Measurements from ENCODE around the gene CDH15. TPM values are rescaled to one million over a fixed set of nuclear protein-coding genes. Genes with fewer than 3 reads are reported as not detected.
A peak's percentile ranks its signal among the peaks of the same experiment; 100 is the strongest.

Gene CDH15
- total RNA-seq, 1 donor from 2014 or later: not detected

- no peaks in the 10 kb centered on the region for H3K9me3 ChIP-seq (ENCODE audit: low read depth)
- no peak overlapping the region for H3K9ac ChIP-seq
- peaks cover 24% of the 10 kb centered on the region for H4K20me1 ChIP-seq (ENCODE audit: low read depth)
- H3K4me3 ChIP-seq: no peak overlapping the region
- Mint-ChIP-seq H3K36me3 (no peaks in the 10 kb centered on the region), H3K4me1 (peaks cover 17% of the 10 kb centered on the region), H3K4me3 (no peak overlapping the region), H3K27me3 (ENCODE audit: insufficient read depth, low read depth) (peaks cover 14% of the 10 kb centered on the region), H3K27ac (no peak overlapping the region), H3K9me3 (no peaks in the 10 kb centered on the region)
- no peaks in the 10 kb centered on the region for H3F3A ChIP-seq (ENCODE audit: low read depth)
- no peak for TF ChIP-seq EZH2 (IDR thresholded peaks at IDR 0.05)
- no peak for TF ChIP-seq CTCF (IDR thresholded peaks at IDR 0.05)
- no peak for TF ChIP-seq EZH2phosphoT487 (IDR thresholded peaks at IDR 0.05)
- H3K4me2 ChIP-seq: no peak overlapping the region
- H3K27ac ChIP-seq: no peak overlapping the region
- peaks cover 23% of the 10 kb centered on the region for H3K4me1 ChIP-seq
- no peak overlapping the region for H2AFZ ChIP-seq (replicated peaks)
- H3K36me3 ChIP-seq: no peaks in the 10 kb centered on the region
- H3K79me2 ChIP-seq (ENCODE audit: low read depth): no peaks in the 10 kb centered on the region
- H3K27me3 ChIP-seq: peaks cover 49% of the 10 kb centered on the region
- no peak for DNase-seq (ENCODE audit: low spot score)
Observed at GRCh38 chr16:89169778-89170177, 1.8 kb upstream of the CDH15 start.

GRCh38 chr16:89170346-89171215 is 967 bp upstream of the CDH15 start:
- Histone ChIP-seq H3K4me3 (peak overlapping the region; percentile 28), H3K27ac (no peak overlapping the region), H3K9me3 (ENCODE audit: low read depth) (no peaks in the 10 kb centered on the region), H3K4me1 (peaks cover 23% of the 10 kb centered on the region), H3K36me3 (no peaks in the 10 kb centered on the region), H3K9ac (no peak overlapping the region), H4K20me1 (ENCODE audit: low read depth) (peaks cover 24% of the 10 kb centered on the region), H3F3A (ENCODE audit: low read depth) (no peaks in the 10 kb centered on the region), H3K27me3 (peaks cover 49% of the 10 kb centered on the region), H3K4me2 (peak overlapping the region; percentile 63), H2AFZ (replicated peaks) (no peak overlapping the region), H3K79me2 (ENCODE audit: low read depth) (no peaks in the 10 kb centered on the region)
- DNase-seq (ENCODE audit: low spot score): no peak
- H3K27me3 Mint-ChIP-seq (ENCODE audit: insufficient read depth, low read depth): peaks cover 11% of the 10 kb centered on the region
- TF ChIP-seq EZH2phosphoT487 (IDR thresholded peaks at IDR 0.05): no peak
- peak; percentile 30 for TF ChIP-seq EZH2 (IDR thresholded peaks at IDR 0.05)
- H3K27ac Mint-ChIP-seq: no peak overlapping the region
- no peaks in the 10 kb centered on the region for H3K36me3 Mint-ChIP-seq
- H3K4me1 Mint-ChIP-seq: peaks cover 13% of the 10 kb centered on the region
- H3K9me3 Mint-ChIP-seq: no peaks in the 10 kb centered on the region
- peak overlapping the region; percentile 74 for H3K4me3 Mint-ChIP-seq

GRCh38 chr16:89172171-89172527 is 601 bp downstream of the CDH15 start:
- H2AFZ ChIP-seq (replicated peaks): no peak overlapping the region
- H3K27me3 ChIP-seq: peaks cover 49% of the 10 kb centered on the region
- no peak for TF ChIP-seq EZH2phosphoT487 (IDR thresholded peaks at IDR 0.05)
- no peak for TF ChIP-seq CTCF (IDR thresholded peaks at IDR 0.05)
- peak overlapping the region; percentile 71 for H3K4me2 ChIP-seq
- H3K36me3 ChIP-seq: no peaks in the 10 kb centered on the region
- no peak overlapping the region for H3K4me3 ChIP-seq
- peaks cover 24% of the 10 kb centered on the region for H4K20me1 ChIP-seq (ENCODE audit: low read depth)
- H3K79me2 ChIP-seq (ENCODE audit: low read depth): no peaks in the 10 kb centered on the region
- no peak for DNase-seq (ENCODE audit: low spot score)
- H3K36me3 Mint-ChIP-seq: no peaks in the 10 kb centered on the region
- peaks cover 8% of the 10 kb centered on the region for H3K27me3 Mint-ChIP-seq (ENCODE audit: insufficient read depth, low read depth)
- no peak overlapping the region for H3K4me3 Mint-ChIP-seq
- peaks cover 12% of the 10 kb centered on the region for H3K4me1 Mint-ChIP-seq
- H3K4me1 ChIP-seq: peaks cover 20% of the 10 kb centered on the region
- no peaks in the 10 kb centered on the region for H3K9me3 Mint-ChIP-seq
- no peak overlapping the region for H3K27ac Mint-ChIP-seq
- H3K27ac ChIP-seq: no peak overlapping the region
- no peak overlapping the region for H3K9ac ChIP-seq
- no peaks in the 10 kb centered on the region for H3F3A ChIP-seq (ENCODE audit: low read depth)
- H3K9me3 ChIP-seq (ENCODE audit: low read depth): no peaks in the 10 kb centered on the region

Measured in neural progenitor cell (in vitro differentiated cells).